Astrocyte (in vitro differentiated cells and primary cell): ENCODE results near the gene PLEKHB2.

ENCODE experiments used
- CTCF ChIP-seq: IDR thresholded peaks from 2 replicates; pipeline ENCODE4 v1.5.1; 2011; ENCODE audit warnings: low read depth, mild to moderate bottlenecking, inconsistent platforms, low read length, moderate library complexity; ENCODE audit not compliant: insufficient read depth
- EZH2 ChIP-seq: IDR thresholded peaks from 2 replicates; pipeline ENCODE4 v1.6.1; 2012; ENCODE audit warnings: mild to moderate bottlenecking, low read length, inconsistent platforms; ENCODE audit not compliant: insufficient read depth

- no peak for TF ChIP-seq CTCF
- no peak for TF ChIP-seq EZH2
Observed at GRCh38 chr2:131148426-131148825, 43.3 kb downstream of the PLEKHB2 start.
